ENCODE measurements around the gene EP400.

The EP400 gene

DNA sequence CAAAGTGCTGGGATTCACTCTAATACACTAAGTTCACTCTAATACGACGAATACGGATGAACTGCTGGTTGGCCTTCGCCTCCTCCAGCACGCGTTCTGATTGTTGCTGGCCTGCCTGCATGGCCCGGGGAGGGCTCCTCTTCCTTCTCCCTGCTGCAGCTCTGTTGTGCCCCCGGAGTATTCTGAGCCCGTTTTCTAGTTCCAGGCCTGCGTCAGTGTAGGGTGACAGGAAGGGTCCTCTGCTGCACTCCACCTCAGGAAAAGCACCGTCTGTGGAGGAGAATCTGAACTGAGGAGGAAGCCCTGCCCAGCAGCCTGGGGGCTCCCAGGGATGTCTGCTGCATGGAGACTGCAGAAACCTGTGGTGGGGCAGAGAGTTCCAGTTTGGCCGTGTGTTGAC, 150.0 kb downstream of the EP400 start:
- TF ChIP-seq, protein P1, sequence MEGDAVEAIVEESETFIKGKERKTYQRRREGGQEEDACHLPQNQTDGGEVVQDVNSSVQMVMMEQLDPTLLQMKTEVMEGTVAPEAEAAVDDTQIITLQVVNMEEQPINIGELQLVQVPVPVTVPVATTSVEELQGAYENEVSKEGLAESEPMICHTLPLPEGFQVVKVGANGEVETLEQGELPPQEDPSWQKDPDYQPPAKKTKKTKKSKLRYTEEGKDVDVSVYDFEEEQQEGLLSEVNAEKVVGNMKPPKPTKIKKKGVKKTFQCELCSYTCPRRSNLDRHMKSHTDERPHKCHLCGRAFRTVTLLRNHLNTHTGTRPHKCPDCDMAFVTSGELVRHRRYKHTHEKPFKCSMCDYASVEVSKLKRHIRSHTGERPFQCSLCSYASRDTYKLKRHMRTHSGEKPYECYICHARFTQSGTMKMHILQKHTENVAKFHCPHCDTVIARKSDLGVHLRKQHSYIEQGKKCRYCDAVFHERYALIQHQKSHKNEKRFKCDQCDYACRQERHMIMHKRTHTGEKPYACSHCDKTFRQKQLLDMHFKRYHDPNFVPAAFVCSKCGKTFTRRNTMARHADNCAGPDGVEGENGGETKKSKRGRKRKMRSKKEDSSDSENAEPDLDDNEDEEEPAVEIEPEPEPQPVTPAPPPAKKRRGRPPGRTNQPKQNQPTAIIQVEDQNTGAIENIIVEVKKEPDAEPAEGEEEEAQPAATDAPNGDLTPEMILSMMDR (IDR thresholded peaks at IDR 0.05): no peak

DNA sequence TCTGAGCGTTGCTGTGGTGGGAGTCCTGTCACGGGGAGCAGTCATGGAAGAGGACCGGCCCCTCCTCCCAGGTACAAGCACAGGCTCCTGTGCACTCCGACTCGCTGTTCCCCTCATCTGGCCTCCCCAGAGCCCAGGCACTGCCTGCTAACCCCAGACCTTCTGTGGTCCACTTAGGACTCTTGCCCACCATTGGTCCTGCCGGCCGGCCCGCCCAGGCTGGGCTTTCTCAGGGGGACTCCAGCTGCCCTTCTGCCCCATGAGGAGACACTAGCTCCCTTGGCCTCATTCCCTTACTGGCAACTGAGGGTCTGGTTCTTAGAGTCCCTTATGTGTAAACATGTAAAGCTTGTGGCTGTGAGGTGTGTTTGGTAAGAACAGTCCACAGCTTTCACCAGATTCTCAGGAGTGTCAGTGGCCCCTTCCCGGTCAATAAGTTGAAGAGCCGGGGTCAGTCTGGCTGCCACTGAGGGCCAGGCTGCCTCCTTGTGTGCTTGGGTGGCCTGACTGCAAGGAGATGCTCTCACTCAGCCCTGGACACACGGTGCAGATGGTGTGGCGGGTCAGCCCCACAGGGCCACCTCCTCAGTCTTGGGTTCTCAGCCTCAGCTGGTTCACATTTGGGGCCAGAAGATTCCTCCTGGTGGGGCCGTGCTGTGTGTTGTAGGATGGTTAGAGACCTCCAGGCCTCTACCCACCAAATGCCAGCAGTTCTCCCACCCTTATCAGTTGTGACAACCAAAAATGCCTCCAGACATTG, 150.7 kb downstream of the EP400 start:
- TF ChIP-seq, protein P1 (IDR thresholded peaks at IDR 0.05): no peak

DNA sequence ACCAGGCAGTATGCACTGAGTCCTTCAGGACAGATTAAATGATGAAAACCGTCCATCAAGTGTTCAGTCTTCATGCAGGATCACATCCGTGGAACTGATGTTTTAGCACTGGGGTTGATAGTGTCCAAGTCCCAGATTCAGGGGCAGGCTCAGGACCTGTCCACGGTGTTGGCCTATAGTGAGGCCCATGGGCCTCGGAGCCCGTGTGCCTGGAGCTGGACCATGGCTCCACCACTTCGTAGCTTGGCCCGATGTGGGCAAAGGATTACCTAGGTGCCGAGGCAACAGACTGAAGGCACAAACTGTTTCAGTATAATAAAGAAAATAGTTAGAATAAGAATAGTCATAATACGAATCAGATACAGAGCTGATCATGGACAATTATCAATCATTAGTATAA, 152.6 kb downstream of the EP400 start:
- TF ChIP-seq, protein P1 (IDR thresholded peaks at IDR 0.05): no peak

DNA sequence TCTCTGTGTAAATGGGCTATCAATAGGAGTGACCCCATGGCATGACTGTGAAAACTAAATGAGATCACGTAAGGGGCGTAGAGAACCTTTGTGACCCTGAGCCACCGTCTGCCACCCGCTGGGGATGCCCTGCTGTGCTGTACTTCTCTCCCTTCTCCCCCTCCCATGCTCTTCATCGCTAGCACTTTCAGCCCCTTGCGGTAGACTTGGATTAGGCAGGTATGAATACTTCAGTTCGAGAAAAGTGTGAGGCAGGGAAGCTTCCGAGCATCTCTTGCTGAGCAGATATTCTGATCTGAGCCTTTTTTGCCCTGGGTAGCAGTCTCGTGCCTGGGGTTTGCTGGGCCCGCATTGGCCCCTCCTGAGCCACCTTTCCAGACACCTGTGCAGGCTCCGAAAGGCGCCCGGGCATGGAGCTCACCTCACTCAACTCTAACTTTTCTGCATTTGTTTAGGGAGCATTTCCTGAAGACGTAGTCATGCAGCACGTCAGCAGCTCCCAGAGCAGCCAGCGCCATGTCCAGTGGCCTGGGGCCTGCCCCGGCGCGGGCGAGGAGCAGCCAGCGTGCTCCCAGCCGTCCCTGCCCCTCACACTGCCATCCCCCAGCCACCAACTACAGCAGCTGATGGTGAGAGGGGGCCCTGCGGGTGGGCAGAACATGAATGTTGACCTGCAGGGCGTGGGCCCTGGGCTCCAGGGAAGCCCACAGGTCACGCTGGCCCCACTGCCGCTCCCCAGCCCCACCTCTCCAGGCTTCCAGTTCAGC, 154.0 kb downstream of the EP400 start:
- TF ChIP-seq, protein P1 (IDR thresholded peaks at IDR 0.05): no peak

DNA sequence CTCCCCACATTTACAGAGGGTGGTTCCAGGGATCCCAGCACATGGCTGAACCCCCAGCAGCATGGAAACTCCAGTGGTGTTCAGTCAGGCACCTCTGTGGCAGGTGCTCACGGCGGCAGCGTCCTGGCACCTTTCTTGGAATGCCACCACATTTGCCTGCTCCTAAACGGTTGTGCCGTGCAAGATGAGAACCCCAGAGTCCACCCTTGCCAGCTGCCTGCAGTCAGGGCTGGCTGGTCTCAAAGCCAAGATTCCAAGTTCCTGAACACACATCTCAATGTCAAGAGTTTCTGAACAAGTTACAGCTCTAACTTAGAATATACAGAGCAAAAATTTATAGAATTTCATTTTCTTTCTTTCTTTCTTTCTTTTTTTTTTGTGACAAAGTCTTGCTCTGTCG, 155.7 kb downstream of the EP400 start:
- TF ChIP-seq, protein P1 (IDR thresholded peaks at IDR 0.05): no peak

DNA sequence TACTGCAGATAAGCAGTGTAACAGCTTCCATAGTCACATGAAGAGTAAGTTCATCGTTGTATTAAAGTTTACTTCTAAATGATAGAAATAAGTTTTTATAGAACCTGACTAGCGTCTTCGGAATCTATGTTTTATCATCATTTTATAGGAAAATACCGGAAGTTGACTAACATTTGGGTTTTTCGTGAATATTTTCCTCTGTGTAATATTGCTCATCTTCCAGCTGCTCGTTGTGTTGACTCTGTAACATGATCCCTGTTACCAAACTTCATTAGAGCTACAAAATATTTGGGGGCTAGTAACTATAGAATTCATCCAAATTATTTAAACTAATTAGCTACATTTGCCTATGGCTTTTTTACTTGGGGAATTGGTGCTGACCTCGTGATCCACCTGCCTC, 157.2 kb downstream of the EP400 start:
- TF ChIP-seq, protein P1 (IDR thresholded peaks at IDR 0.05): no peak

DNA sequence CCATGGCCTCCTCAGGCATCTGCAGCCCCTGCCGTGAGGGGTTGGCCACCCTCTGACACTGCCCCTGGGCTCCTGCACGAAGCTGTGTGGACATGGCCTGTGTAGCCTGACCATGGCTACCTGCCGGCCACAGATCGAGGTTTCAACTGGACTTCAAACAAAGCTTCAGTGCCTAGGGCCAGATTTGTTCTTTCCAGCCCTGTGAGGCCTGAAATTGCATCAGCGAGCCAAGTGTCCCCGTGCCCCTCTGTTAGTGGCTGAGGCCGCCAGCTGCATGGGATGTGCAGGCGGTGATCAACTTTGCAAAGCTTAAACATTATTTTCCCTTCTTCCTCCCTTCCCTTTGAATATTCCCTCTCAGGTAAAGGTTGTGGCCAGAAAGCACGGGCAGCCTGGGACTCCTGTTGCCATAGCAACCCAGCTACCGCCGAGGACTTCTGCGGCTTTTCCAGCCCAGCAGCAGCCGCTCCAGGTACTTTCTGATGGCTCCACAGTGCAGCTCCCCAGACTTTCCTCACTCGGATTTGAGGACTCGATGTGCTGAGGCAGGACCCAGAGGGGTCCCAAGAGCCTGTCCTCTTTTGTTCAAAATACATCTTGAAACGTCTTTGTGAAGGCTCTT, 158.6 kb downstream of the EP400 start:
- TF ChIP-seq, protein P1 (IDR thresholded peaks at IDR 0.05): no peak

Data from LNCAP (cell line).